Calu3 (cell line): ENCODE data around the gene C1orf21. TPM values are rescaled to one million over a fixed set of nuclear protein-coding genes. Genes with fewer than 3 reads are reported as not detected.

Source experiments
- BruUV-seq: library from RNA; stranded (reverse); fragments of 400-500 nt; replicated peaks from 2 replicates; lab custom pipeline; 2021; lab: Mats Ljungman, UMichigan
- CTCF ChIA-PET: fragments of 300-600 bp; sonication (Branson Sonifier 250); formaldehyde crosslinking; loops from one replicate; lab custom pipeline; 2022; ENCODE audit warnings: antibody characterized with exemption; lab: Charles Lee
- DNase-seq: peaks from one replicate; pipeline ENCODE4 v3.0.0; 2022
- H3K27ac Mint-ChIP-seq: one replicate; pipeline ENCODE4 v1.8.0; 2022; ENCODE audit warnings: mixed read lengths; ENCODE audit not compliant: unreplicated experiment
- H3K27me3 Mint-ChIP-seq: one replicate; pipeline ENCODE4 v1.8.0; 2022; ENCODE audit warnings: mixed read lengths; ENCODE audit not compliant: unreplicated experiment
- H3K36me3 Mint-ChIP-seq: one replicate; pipeline ENCODE4 v1.8.0; 2022; ENCODE audit warnings: mild to moderate bottlenecking, moderate library complexity, mixed read lengths; ENCODE audit not compliant: insufficient read depth, unreplicated experiment
- H3K4me1 Mint-ChIP-seq: one replicate; pipeline ENCODE4 v1.8.0; 2022; ENCODE audit warnings: mild to moderate bottlenecking, low read depth, mixed read lengths; ENCODE audit not compliant: unreplicated experiment
- H3K4me3 Mint-ChIP-seq: one replicate; pipeline ENCODE4 v1.8.0; 2022; ENCODE audit warnings: mild to moderate bottlenecking, low read depth, moderate library complexity, mixed read lengths; ENCODE audit not compliant: unreplicated experiment
- H3K9me3 Mint-ChIP-seq: one replicate; pipeline ENCODE4 v1.8.0; 2022; ENCODE audit warnings: low read depth, mixed read lengths; ENCODE audit not compliant: unreplicated experiment
- intact Hi-C: fragments of 100-400 bp; cut with micrococcal nuclease; formaldehyde crosslinking; loops from one replicate; pipeline ENCODE4 v1.10.0; 2022; ENCODE audit not compliant: unreplicated experiment
- total RNA-seq: library from RNA; stranded (reverse); gene quantifications from 2 replicates; pipeline ENCODE4 v1.2.3, GENCODE V29; 2022
- TF ChIP-seq, protein P1 (sequence below): fragments of 200-600 bp; IDR thresholded peaks from one replicate; pipeline ENCODE4 v1.8.0; 2022; ENCODE audit warnings: antibody characterized with exemption; ENCODE audit not compliant: unreplicated experiment

C1orf21 gene
- total RNA-seq, 1 experiment from 2014 or later: 20.6 TPM

DNA sequence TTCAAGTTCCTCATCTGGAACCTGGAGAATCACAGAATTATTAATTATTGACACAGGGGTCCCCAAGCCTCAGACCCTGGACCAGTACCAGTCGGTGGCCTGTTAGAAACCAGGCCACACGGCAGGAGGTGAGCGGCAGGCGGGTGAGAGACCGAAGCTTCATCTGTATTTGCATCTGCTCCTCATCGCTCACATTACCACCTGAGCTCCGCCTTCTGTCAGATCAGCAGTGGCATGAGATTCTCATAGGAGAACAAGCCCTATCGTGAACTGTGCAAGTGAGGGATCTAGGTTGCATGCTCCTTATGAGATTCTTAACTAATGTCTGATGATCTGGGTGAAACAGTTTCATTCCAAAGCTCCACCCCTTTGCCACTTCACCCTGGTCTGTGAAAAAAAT is 125.9 kb downstream of the C1orf21 start:
- CTCF ChIA-PET: interaction anchor here (0.6 to 1.5 kb wide), 3 partner anchors 74 to 813 kb away, joined by 3 to 8 read pairs (median 3); no protein-coding TSS in a partner anchor
- DNase-seq: no peak
- H3K4me3 Mint-ChIP-seq: no peak overlapping the region
- no TSS peak for BruUV-seq
- no peaks in the 10 kb centered on the region for H3K36me3 Mint-ChIP-seq
- no peaks in the 10 kb centered on the region for H3K27me3 Mint-ChIP-seq
- peaks cover 3% of the 10 kb centered on the region for H3K9me3 Mint-ChIP-seq
- intact Hi-C loops: loop anchor here (10.0 kb wide), 1 partner anchor 152 kb away; no protein-coding TSS in a partner anchor
- peaks cover 4% of the 10 kb centered on the region for H3K4me1 Mint-ChIP-seq
- H3K27ac Mint-ChIP-seq: no peak overlapping the region
- TF ChIP-seq, protein P1, sequence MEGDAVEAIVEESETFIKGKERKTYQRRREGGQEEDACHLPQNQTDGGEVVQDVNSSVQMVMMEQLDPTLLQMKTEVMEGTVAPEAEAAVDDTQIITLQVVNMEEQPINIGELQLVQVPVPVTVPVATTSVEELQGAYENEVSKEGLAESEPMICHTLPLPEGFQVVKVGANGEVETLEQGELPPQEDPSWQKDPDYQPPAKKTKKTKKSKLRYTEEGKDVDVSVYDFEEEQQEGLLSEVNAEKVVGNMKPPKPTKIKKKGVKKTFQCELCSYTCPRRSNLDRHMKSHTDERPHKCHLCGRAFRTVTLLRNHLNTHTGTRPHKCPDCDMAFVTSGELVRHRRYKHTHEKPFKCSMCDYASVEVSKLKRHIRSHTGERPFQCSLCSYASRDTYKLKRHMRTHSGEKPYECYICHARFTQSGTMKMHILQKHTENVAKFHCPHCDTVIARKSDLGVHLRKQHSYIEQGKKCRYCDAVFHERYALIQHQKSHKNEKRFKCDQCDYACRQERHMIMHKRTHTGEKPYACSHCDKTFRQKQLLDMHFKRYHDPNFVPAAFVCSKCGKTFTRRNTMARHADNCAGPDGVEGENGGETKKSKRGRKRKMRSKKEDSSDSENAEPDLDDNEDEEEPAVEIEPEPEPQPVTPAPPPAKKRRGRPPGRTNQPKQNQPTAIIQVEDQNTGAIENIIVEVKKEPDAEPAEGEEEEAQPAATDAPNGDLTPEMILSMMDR: no peak

GRCh38 chr1:184513421-184513820 is 126.6 kb downstream of the C1orf21 start:
- Mint-ChIP-seq H3K4me3 (no peak overlapping the region), H3K27ac (no peak overlapping the region), H3K27me3 (no peaks in the 10 kb centered on the region), H3K4me1 (no peaks in the 10 kb centered on the region), H3K9me3 (peaks cover 3% of the 10 kb centered on the region), H3K36me3 (no peaks in the 10 kb centered on the region)
- CTCF ChIA-PET: interaction anchor here (0.5 to 1.5 kb wide), 2 partner anchors 121 to 150 kb away, joined by 3 to 8 read pairs; no protein-coding TSS in a partner anchor
- intact Hi-C loops: loop anchor here (10.0 kb wide), 1 partner anchor 151 kb away; no protein-coding TSS in a partner anchor
- no peak for DNase-seq
- BruUV-seq: no TSS peak
- TF ChIP-seq, protein P1: no peak

GRCh38 chr1:184513966-184514365 is 127.1 kb downstream of the C1orf21 start:
- CTCF ChIA-PET: interaction anchor here (0.5 to 1.5 kb wide), 2 partner anchors 120 to 150 kb away, joined by 3 to 8 read pairs; no protein-coding TSS in a partner anchor
- Mint-ChIP-seq H3K9me3 (peaks cover 3% of the 10 kb centered on the region), H3K4me3 (no peak overlapping the region), H3K36me3 (no peaks in the 10 kb centered on the region), H3K27me3 (no peaks in the 10 kb centered on the region), H3K4me1 (no peaks in the 10 kb centered on the region), H3K27ac (no peak overlapping the region)
- intact Hi-C loops: loop anchor here (10.0 kb wide), 1 partner anchor 151 kb away; no protein-coding TSS in a partner anchor
- DNase-seq: peak; percentile 37
- TF ChIP-seq, protein P1: no peak
- no TSS peak for BruUV-seq

- DNase-seq: no peak
- H3K9me3 Mint-ChIP-seq: peaks cover 3% of the 10 kb centered on the region
- CTCF ChIA-PET: interaction anchor here (1.5 kb wide), 1 partner anchor 149 kb away, joined by 8 read pairs; no protein-coding TSS in a partner anchor
- H3K27me3 Mint-ChIP-seq: no peaks in the 10 kb centered on the region
- H3K4me1 Mint-ChIP-seq: no peaks in the 10 kb centered on the region
- no peak overlapping the region for H3K27ac Mint-ChIP-seq
- intact Hi-C loops: loop anchor here (10.0 kb wide), 1 partner anchor 150 kb away; no protein-coding TSS in a partner anchor
- H3K36me3 Mint-ChIP-seq: no peaks in the 10 kb centered on the region
- no TSS peak for BruUV-seq
- H3K4me3 Mint-ChIP-seq: no peak overlapping the region
- TF ChIP-seq, protein P1: no peak
Observed at GRCh38 chr1:184514447-184514846, 127.6 kb downstream of the C1orf21 start.
